Lower leg skin (tissue), 3 donors: Measurements from ENCODE around the gene ASPA.

Source experiments
- CTCF ChIP-seq, 3 donors: fragments of 450-650 bp; IDR thresholded peaks; one replicate each; pipeline ENCODE4 v1.5.1; 2016; ENCODE audit warnings: antibody characterized with exemption in 3 of 3, mild to moderate bottlenecking in 3 of 3, moderate library complexity in 2 of 3
- POLR2A ChIP-seq, 2 donors: fragments of 450-650 bp; IDR thresholded peaks; one replicate each; pipeline ENCODE4 v1.6.1; 2016 to 2017; ENCODE audit warnings: antibody characterized with exemption in 2 of 2, mild to moderate bottlenecking in 1 of 2, moderate library complexity in 1 of 2

- TF ChIP-seq CTCF (IDR thresholded peaks at IDR 0.05) (no peak), POLR2A (IDR thresholded peaks at IDR 0.05) (no peak)
Observed at GRCh38 chr17:3532106-3532858, 56.5 kb downstream of the ASPA start.
